ENCODE measurements around the gene RSF1.
"Not testable (repeated sequence)": the region's sequence is repeated elsewhere in the genome, so short reads cannot be mapped to it uniquely, and the experiment has no call there.

Gene RSF1

DNA sequence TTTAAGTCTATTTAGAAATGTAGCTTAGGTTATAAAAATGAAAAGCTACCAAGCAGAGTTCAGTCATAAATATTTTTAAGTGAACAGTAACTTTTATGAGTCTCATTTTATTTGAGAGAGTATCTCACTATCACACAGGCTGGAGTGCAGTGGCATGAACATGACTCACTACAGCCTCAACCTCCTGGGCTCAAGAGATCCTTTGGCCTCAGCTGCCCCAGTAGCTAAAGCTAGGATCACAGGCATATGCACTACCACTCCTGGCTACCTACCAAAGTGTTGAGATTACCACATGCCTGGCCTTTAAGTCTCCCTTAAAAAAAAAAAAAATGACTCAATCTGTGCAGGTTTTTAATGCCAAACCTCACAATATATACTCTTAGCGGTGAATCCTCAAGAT is 148.3 kb downstream of the RSF1 start:
- no peak for DNase-seq

DNA sequence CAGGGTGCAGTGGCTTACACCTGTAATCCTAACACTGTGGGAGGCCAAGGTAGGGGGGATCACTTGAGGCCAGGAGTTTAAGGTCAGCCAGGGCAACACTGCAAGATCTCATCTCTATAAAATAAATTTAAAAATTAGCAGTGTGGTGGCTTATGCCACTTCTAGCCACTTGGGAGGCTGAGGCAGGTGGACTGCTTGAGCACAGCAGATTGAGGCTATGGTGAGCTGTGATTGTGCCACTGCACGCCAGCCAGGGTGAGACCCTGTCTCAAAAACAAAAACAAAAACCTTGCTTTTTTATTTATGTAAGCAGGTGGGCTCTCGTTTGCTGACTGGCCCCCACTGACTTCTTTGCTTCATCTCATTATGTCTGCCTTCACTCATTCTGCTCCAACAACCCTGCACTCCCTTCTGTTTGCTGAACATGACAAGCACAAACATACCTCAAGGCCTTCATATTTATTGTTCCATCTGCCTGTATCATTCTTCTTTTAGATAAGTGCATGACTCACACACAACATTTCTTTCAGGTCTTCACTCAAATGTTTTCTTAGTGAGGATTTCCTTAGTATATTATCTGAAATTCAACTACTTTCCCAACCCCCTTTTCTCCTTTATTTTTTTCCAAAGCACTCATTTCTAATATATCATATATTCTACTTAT is 150.5 kb downstream of the RSF1 start:
- no peak for DNase-seq

DNA sequence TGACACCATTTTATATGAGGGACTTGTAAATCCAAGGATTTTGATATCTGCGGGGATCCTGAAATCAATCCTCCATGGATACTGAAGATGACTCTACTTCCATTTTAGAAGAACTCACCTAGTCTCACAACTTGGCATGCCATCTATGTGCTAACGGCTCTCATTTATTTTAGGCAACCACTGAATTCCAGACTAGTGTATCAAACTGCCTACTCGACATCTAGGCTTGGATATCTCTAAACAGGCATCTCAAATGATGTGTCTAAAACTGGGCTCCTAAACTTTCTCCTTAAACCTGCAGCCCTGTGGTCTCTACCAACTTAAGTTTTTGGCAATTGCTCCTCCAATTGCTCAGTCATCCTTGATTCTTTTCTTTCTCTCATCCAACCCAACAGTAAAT is 151.8 kb downstream of the RSF1 start:
- DNase-seq = no peak

DNA sequence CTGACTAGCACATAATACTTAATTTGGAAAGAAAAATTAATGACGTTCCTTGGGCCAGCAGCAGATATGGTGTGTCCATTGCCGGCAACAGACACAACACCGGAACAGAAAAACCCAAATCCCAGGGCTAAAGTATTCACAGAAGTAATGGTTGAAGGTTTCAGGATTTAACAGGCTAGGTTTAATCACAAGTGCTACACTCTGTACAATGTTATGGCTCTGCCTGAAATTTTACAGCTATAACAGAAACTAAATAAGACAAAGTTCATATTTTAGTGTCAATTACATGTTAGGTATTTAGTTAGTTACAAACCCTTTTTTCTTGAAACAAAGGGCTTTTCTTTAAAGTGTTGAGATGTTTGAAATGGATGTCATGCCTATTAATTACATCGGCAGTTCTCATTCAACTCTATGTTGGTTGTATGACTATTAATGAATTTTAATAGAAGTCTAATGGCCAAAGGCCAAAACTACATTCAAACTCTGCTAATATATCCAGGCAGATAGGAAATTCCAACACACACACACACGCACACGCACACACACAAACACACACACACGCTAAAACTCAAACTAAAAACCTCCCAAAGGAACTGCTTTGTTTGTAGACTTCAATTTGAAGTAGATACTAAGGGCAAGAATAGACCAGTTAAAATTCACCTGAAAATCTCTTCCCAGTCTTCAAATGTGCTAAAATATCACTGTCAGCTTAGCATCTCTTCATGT is 155.1 kb downstream of the RSF1 start:
- no peak for DNase-seq

DNA sequence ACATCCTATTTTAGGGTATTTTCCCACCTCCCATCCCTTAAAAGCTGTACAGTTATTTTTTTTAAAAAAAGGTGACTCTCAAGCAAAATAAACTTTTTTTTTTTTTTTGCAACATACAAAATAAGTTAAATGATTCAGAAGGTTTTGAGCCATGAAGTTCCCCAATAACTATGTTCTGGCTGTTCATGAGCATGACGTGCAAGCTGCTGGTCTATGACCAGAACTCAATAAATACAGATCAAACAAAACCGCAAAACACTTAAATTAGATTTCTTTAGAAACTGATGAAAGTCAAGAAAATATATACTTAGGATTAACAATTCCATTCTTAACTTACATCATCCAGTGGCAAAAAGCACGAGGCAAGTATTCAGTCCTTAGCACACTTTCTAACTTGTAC is 158.9 kb downstream of the RSF1 start:
- DNase-seq = no peak

DNA sequence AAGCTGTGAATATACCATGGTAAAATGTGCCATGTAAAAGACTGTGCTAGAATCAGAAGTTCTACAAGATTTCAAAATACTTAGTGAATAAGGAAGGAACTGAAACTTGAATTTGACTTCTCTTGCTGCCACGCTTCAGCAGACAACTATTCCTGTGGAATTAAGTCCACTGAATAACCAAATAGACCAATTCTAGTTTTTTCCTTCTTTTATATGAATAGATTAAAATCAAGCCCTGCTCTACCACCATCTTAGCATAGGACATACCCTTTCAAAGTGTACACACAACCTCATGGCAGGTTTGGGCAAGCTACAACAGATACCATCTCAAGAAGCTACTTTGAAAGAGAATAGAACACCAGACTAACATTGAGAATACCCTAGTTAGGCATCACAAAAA is 159.6 kb downstream of the RSF1 start:
- DNase-seq = no peak

DNA sequence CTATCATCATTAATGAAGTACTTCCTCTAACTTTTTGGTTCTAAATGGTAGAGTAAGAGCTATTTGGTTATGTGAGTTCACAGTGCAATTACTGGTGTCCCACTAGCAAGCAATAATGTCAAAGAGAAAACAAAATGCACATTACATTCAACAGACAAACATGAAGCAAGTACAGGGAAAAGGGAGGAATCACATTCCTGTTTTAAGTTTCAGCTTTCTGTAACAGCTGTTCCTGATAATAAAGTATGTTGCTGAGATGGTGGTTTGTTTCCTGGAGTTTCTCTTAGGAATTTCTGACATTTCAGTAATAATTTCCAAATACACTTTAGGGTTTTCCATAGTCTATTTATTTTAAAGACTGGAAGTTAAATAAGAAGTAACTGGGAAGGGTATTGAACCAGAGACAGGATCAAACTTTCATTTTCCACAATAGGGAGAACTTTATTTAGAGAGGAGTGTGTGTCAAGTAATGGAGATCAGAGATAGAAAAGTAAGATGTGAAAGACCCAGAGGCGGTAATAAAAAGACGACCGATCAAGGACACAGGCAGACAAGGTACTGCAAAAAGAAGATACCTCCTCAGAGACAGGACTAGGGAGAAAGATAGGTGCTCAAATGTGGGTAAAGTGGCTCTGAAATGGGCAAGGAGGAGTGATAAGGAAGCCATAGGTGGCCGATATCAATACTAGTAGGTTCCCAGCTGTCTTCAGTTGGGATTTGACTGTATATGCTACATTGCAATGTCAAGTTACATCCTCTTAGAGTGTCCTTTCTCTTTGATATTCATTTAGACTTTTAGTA is 162.1 kb downstream of the RSF1 start:
- DNase-seq = no peak

DNA sequence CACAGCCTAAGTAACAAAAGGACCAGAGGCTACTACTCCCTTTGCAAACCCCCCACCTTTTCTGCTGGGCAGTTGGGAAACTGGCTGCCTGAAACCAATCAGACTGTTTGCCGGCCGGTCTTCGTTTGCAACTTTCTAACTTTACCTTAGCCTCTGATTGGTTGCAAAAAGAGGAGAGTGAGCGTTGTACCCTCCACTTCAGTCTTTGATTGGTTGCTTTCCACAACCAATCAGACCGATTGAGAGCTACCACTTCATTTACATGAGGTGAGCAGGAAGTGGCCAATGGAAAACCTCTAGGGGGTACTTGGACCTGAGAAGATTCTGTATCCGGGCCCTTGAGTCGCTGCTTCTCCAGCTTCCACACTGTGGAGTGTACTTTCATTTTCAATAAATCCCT is 164.2 kb downstream of the RSF1 start:
- DNase-seq = no peak

DNA sequence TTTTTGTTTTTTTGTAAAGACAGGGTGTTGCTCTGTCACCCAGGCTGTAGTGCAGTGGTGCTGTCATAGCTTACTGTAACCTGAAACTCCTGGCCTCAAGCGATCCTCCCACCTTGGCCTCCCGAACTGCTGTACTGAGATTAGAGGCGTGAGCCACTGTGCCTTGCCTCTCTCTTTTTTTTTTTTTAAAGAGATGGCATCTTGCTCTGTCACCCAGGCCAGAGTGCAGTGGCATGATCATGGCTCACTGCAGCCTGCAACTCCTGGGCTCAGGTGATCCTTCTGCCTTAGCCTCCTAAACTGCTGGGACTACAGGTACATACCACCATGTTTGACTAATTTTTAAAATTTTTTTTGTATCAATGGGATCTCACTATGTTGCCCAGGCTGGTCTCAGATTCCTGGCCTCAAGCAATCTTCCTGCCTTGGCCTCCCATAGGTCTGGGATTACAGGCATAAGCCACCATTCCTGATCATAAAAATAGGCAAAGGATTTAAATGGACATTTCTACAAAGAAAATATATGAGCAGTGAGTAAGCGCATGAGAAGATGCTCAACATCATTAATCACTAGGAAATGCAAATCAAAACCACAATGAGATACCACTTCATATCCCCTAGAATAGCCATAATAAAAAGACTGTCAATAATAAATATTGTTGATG is 165.6 kb downstream of the RSF1 start:
- no peak for DNase-seq

DNA sequence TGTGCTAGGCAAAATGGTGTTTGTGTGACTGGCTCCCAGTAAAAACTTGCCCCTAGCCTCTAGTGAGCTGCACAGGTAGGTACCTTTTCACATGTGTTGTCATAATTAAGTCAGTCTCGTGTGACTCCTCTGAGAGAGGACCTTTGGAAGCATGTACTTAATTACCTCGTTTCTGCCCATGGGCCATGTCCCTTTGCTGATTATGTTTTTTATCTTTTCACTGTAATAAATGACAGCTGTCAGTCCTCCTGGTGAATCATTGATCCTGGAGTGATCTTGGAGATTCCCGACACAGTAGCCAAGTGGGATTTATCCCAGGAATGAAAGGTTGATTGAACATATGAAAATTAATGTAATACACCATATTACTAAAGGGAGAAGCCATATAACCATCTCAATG is 170.4 kb downstream of the RSF1 start:
- DNase-seq = no peak

DNA sequence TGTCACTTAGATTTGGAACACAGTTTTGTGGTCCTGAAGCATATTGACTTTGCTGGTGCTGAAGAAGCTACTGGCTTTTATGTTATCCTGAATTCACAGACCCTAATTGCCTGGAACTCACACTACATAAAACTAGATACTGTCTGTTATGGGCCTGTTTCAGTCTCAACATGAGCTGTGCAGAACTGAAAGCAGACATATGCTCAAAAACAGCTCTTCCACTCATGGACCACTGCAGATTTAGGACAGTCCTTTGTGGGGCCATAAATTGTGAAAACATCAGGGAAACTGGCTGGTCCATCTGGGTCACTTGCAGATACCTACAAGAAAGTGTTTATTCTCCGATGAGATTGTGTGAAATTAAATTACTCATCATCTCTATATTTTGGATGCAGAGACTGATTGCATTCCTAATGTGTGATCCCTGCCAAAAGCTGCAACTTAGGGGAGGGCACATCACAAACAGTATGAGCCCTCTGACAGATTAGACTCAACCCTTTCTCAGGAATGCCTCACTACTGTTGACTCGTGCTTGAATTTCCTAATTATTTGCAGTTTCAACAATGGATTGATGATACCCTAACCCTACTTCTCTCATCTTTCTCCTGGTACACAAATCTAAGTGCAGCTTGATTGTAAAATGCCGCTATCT is 172.7 kb downstream of the RSF1 start:
- DNase-seq = no peak

DNA sequence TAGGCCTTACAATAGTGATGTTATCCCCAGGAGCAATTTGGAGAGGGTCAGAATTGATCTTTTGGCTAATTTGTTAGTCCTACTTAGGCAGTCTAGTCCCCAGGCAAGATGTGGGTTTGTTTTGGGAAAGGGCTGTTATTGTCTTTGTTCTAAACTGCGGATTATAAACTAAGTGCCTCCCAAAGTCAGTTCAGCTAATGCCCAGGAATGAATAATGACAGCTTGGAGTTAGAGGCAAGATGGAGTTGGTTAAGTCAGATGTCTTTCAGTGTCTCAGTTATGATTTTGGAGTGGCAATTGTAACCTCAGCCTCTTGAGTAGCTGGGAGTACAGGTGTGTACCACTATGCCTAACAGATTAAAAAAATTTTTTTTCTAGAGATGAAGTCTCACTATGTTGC is 175.6 kb downstream of the RSF1 start:
- DNase-seq = no peak

DNA sequence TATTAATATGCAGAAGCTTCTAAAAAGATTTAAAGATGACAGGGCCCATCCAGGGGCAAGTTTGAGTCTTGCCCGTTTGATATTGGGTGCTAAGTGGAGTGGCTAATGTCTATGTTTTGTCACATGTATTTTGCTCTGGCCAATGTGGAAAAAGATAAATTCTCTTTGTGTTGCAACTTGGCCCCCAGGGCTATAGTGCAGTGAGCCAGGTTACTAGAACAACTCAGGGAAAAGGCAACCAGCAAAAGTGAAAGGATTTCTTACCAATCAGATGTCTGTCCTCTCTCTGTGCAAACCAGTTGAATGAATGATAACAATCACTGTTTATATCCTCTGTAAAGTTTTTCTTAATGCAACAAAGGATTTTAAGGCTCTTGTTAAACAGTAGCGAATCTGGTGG is 178.3 kb downstream of the RSF1 start:
- DNase-seq = no peak

DNA sequence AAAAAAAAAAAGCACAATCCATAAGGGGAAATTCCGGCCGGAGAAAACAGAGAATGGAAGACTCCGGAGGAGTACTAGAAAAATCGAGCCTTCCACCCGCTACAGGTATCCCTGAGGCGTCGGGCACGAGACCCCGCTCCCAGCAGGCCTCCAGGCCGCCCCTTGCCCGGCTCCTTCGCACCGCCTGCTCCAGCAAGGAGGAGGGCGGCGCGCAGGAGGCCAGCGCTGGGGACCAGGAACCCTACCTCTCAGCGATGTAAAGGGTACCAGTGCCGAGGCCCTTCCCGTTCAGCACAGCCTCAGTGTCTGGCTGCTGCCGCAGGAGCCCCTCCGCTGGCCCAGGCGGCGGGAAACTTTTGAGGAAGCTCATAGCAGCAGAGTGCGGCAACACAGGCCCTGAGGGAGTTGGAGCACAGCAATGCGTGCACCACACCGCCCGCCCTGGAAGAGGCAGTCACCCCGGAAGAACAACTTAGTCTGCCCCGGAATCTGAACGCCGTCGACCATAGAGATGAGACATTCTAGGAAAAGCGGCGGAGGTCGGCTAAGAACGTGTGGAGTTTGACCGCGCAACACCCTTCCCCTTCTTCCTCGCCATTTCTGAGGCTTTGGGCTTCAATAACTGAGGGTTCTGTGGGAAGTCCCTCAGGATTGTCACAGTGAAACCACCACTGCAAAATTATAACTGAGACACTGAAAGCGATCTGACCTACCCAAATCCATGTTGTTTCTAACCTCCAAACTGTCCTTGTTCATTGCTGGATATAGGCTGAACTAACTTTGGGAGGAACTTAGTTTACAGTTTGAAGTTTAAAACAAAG is 183.0 kb downstream of the RSF1 start, which contains the start of gene CLNS1A:
Gene CLNS1A, minus strand, starts transcription at position 450 of the 821 bp plus-strand sequence. Its CDS starts 80 bp downstream, at position 370.
- DNase-seq = peak; percentile 93

DNA sequence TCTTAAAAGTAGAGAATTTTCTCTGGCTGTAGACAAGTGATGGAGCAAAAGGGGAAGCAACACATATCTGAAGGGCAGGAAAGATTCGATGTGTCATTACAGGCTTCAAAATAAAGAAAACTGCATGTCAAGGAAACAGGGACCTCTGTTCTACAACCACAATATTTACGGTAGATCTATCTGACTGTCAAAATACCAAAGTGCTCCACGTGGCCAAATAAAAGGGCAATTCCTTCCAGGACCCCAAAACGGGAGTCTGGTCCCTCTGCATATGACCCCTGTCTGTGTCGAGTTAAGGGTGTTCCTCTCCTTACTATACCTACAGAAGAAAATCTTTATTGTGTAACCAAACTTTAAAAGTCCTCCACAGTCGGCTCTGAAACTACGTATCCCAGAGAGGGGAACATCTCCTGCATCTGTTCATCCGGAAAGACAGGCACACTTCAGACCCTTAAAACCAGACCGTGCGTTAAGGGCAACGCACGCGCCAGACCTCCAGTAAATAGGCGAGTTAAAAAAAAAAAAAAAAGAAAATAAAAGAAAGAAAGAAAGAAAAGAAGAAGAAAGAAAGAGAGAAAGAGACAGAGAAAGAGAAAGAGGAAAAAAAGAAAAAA is 183.7 kb downstream of the RSF1 start:
- DNase-seq = peak; percentile 20

DNA sequence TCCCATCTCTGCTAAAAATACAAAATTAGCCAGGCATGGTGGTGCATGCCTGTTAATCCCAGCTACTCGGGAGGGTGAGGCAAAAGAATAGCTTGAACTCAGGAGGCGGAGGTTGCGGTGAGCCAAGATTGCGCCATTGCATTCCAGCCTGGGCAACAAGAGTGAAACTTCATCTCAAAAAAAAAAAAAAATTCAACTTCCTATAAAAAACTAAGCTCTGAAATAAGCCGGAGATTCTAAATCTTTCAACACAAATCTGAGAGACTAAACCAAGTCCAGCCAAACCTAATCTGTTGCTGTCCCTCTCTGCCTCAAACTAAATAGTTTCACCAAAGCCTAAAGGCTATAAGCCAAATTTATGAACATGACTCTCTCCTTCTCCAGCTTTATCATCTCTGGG is 186.6 kb downstream of the RSF1 start:
- not testable (repeated sequence) for DNase-seq

DNA sequence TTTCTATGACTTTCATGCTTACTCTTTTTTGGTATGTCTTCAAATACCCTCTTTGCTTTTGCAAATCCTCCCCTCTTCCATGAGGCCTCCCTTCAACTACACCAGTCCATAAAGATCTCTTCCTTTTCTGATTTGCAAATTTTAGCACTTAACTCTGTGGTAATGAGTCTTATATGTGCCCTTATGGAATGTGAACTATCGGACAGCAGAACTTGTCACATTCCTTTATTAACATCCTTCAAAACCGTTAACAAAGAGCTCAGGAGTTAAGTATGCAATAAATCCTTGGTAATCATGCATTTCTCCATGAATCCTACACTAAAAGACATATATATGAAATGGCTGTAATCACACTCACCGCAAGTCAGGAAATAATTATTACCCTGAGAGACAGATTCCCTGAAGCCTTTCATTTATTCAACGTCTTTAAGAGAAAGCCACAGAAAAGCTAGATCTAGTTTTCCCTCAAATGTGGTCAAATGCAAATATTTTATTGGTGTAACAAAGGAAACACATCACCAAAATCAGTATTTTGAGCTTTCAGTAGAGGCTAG is 190.3 kb downstream of the RSF1 start:
- no peak for DNase-seq

DNA sequence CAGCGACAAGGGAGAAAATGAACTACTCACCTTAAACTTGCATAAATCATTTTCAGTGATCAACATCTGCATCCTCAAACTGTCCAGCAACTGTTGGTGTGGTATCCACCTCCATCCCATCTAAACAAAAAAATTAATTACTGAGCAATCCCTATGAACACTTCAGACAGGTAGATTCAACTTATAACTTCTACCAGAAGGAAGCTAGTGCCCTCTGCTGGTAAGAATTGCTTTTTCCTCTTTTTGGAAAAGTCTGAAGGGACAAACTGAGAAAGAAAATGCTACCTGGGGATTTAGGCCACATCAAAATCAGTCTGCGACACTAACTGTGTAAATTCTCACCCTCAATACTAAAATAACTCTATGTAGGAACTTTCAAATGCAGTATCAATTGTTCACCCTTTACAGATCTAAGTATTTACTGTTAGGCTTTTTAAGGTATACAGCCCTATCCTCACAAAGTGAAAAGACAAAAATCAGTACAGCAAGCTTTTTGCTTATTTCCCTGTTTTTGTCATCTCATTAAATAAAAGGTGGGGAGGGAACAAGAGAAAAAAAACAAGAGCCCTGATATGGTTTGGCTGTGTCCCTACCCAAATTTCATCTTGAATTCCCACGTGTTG is 200.8 kb downstream of the RSF1 start:
- DNase-seq = peak; percentile 56

DNA sequence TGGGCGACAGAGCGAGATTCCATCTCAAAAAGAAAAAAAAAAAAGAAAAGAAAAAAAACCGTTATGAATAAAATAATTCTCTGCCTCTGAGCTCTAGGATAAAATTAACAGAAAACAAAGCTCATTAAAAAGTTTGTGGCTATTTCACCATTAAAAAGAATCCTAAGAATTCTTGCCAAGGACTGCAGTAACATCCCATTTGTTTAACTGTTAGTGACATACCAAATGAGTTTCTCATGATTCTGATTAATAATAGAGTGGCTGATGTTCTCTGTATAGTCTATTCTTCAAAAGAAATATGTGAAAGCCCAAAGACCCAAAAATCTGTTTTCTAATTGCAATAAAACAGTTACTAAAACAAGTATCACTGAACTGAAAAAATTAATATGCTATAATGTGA is 202.6 kb downstream of the RSF1 start:
- DNase-seq = no peak

DNA sequence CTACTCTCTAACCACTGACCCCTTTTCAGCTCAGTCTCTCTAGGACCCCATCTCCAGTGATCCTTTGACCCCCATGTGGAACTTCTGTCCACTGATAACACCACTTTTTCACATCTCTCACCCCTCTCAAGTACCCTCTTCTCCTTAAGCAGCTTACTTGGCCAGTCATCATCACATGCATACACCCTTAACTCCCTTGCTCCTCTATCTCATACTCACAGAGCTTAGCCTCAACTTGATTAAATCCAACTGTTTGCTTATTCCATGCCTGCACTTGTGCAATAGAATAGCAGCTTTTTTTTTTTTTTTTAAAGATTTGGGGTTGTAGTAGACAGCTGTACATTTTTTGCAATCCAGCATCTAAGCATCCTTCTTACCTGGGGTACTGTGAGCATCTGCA is 208.6 kb downstream of the RSF1 start:
- no peak for DNase-seq

Measured in activated CD4-positive, alpha-beta T cell treated with anti-CD3 and anti-CD28 coated beads, Interleukin-10, Interleukin-2, amounts not matched to agents 100 ng/mL and 50 ng/mL, durations not matched to agents 16 hours and 8 hours (primary cell).